ENCODE measurements around the gene NKAIN2. TPM values are rescaled to one million over a fixed set of nuclear protein-coding genes. Genes with fewer than 3 reads are reported as not detected.

The NKAIN2 gene
- total RNA-seq, 8 experiments from 2014 or later: 0.51 to 31.8 (median 10.1) TPM

- ATAC-seq (replicated peaks in 6 of 8): peak in 1 of 8 experiments; percentile 23
- 67 to 100% (median 100%) methylated on average over 1 of the region's 1 CpG; no CpG with 5 or more reads in 5 of the 10 experiments for WGBS, 10 experiments
- Histone ChIP-seq H3K4me3 (no peak overlapping the region), H3K27ac (no peak overlapping the region), H3K4me1 (replicated peaks in 1 of 2) (peaks cover 19 to 21% of the 10 kb centered on the region in 2 donors)
- in situ Hi-C loops (cut with MboI; ENCODE audit: low pct_unique_long_range_greater_than_20kb in 2 of 9, low sequenced_read_pairs in 9 of 9, unreplicated experiment in 9 of 9): no loop called here
Observed at GRCh38 chr6:124659427-124659826, 855.8 kb downstream of the NKAIN2 start.

- peaks cover 19 to 21% of the 10 kb centered on the region in 2 donors for H3K4me1 ChIP-seq (replicated peaks in 1 of 2)
- no peak overlapping the region for H3K4me3 ChIP-seq
- no peak overlapping the region for H3K27ac ChIP-seq
- peak in 2 of 8 experiments; percentile 35 to 50 for ATAC-seq (replicated peaks in 6 of 8)
- 0 to 100% (median 38%) methylated on average over 1 to 2 of the region's 2 CpGs; no CpG with 5 or more reads in 1 of the 10 experiments for WGBS, 10 experiments
- in situ Hi-C loops (cut with MboI; ENCODE audit: low pct_unique_long_range_greater_than_20kb in 2 of 9, low sequenced_read_pairs in 9 of 9, unreplicated experiment in 9 of 9): no loop called here
Observed at GRCh38 chr6:124660185-124660584, 856.5 kb downstream of the NKAIN2 start.

GRCh38 chr6:124661097-124661661 is 857.5 kb downstream of the NKAIN2 start:
- in situ Hi-C loops (cut with MboI; ENCODE audit: low pct_unique_long_range_greater_than_20kb in 2 of 9, low sequenced_read_pairs in 9 of 9, unreplicated experiment in 9 of 9): no loop called here
- H3K4me3 ChIP-seq: no peak overlapping the region
- H3K27ac ChIP-seq: no peak overlapping the region
- WGBS, 10 experiments: 0 to 35% (median 5%) methylated on average over 1 to 5 of the region's 5 CpGs; no CpG with 5 or more reads in 1 of the 10 experiments
- peaks cover 19 to 21% of the 10 kb centered on the region in 2 donors for H3K4me1 ChIP-seq (replicated peaks in 1 of 2)
- peak in 4 of 8 experiments; percentile 25 to 71 (median 54) for ATAC-seq (replicated peaks in 6 of 8)

GRCh38 chr6:124668028-124668427 is 864.4 kb downstream of the NKAIN2 start:
- WGBS, 10 experiments: 0 to 93% (median 86%) methylated on average over 3 to 5 of the region's 5 CpGs
- H3K4me3 ChIP-seq: no peak overlapping the region
- in situ Hi-C loops (cut with MboI; ENCODE audit: low pct_unique_long_range_greater_than_20kb in 2 of 9, low sequenced_read_pairs in 9 of 9, unreplicated experiment in 9 of 9): no loop called here
- no peak for ATAC-seq (replicated peaks in 6 of 8)
- peaks cover 0 to 12% of the 10 kb centered on the region in 2 donors for H3K4me1 ChIP-seq (replicated peaks in 1 of 2)
- no peak overlapping the region for H3K27ac ChIP-seq

- peaks cover 0 to 12% of the 10 kb centered on the region in 2 donors for H3K4me1 ChIP-seq (replicated peaks in 1 of 2)
- in situ Hi-C loops (cut with MboI; ENCODE audit: low pct_unique_long_range_greater_than_20kb in 2 of 9, low sequenced_read_pairs in 9 of 9, unreplicated experiment in 9 of 9): no loop called here
- H3K27ac ChIP-seq: no peak overlapping the region
- 10 to 100% (median 83%) methylated on average over 2 to 4 of the region's 4 CpGs for WGBS, 10 experiments
- ATAC-seq (replicated peaks in 6 of 8): no peak
- H3K4me3 ChIP-seq: no peak overlapping the region
Observed at GRCh38 chr6:124669713-124670480, 866.2 kb downstream of the NKAIN2 start.

- no peak for ATAC-seq (replicated peaks in 6 of 8)
- Histone ChIP-seq H3K4me1 (replicated peaks in 1 of 2) (peaks cover 0 to 12% of the 10 kb centered on the region in 2 donors), H3K27ac (no peak overlapping the region), H3K4me3 (no peak overlapping the region)
- in situ Hi-C loops (cut with MboI; ENCODE audit: low pct_unique_long_range_greater_than_20kb in 2 of 9, low sequenced_read_pairs in 9 of 9, unreplicated experiment in 9 of 9): no loop called here
- 0 to 100% (median 82%) methylated on average over 1 to 3 of the region's 3 CpGs; no CpG with 5 or more reads in 1 of the 10 experiments for WGBS, 10 experiments
Observed at GRCh38 chr6:124670801-124671200, 867.1 kb downstream of the NKAIN2 start.

GRCh38 chr6:124671324-124671723 is 867.7 kb downstream of the NKAIN2 start:
- H3K4me1 ChIP-seq (replicated peaks in 1 of 2): peaks cover 0 to 12% of the 10 kb centered on the region in 2 donors
- H3K27ac ChIP-seq: no peak overlapping the region
- no peak for ATAC-seq (replicated peaks in 6 of 8)
- in situ Hi-C loops (cut with MboI; ENCODE audit: low pct_unique_long_range_greater_than_20kb in 2 of 9, low sequenced_read_pairs in 9 of 9, unreplicated experiment in 9 of 9): no loop called here
- H3K4me3 ChIP-seq: no peak overlapping the region

- no peak for ATAC-seq (replicated peaks in 6 of 8)
- 0 to 100% (median 80%) methylated on average over 1 of the region's 1 CpG; no CpG with 5 or more reads in 3 of the 10 experiments for WGBS, 10 experiments
- no peak overlapping the region for H3K4me3 ChIP-seq
- peaks cover 0 to 12% of the 10 kb centered on the region in 2 donors for H3K4me1 ChIP-seq (replicated peaks in 1 of 2)
- H3K27ac ChIP-seq: no peak overlapping the region
- in situ Hi-C loops (cut with MboI; ENCODE audit: low pct_unique_long_range_greater_than_20kb in 2 of 9, low sequenced_read_pairs in 9 of 9, unreplicated experiment in 9 of 9): no loop called here
Observed at GRCh38 chr6:124674042-124674441, 870.4 kb downstream of the NKAIN2 start.

- no peak overlapping the region for H3K4me3 ChIP-seq
- no peak for ATAC-seq (replicated peaks in 6 of 8)
- 22 to 98% (median 81%) methylated on average over 3 of the region's 3 CpGs; no CpG with 5 or more reads in 1 of the 10 experiments for WGBS, 10 experiments
- peaks cover 0 to 6% of the 10 kb centered on the region in 2 donors for H3K4me1 ChIP-seq (replicated peaks in 1 of 2)
- in situ Hi-C loops (cut with MboI; ENCODE audit: low pct_unique_long_range_greater_than_20kb in 2 of 9, low sequenced_read_pairs in 9 of 9, unreplicated experiment in 9 of 9): no loop called here
- no peak overlapping the region for H3K27ac ChIP-seq
Observed at GRCh38 chr6:124676033-124676432, 872.4 kb downstream of the NKAIN2 start.

GRCh38 chr6:124677874-124678273 is 874.2 kb downstream of the NKAIN2 start:
- Histone ChIP-seq H3K27ac (no peak overlapping the region), H3K4me3 (no peak overlapping the region), H3K4me1 (replicated peaks in 1 of 2) (no peaks in the 10 kb centered on the region)
- WGBS, 10 experiments: 25 to 83% (median 67%) methylated on average over 1 of the region's 1 CpG; no CpG with 5 or more reads in 4 of the 10 experiments
- ATAC-seq (replicated peaks in 6 of 8): no peak
- in situ Hi-C loops (cut with MboI; ENCODE audit: low pct_unique_long_range_greater_than_20kb in 2 of 9, low sequenced_read_pairs in 9 of 9, unreplicated experiment in 9 of 9): no loop called here

- no peak overlapping the region for H3K4me3 ChIP-seq
- no peak for ATAC-seq (replicated peaks in 6 of 8)
Observed at GRCh38 chr6:124679387-124679786, 875.7 kb downstream of the NKAIN2 start.

GRCh38 chr6:124682751-124683150 is 879.1 kb downstream of the NKAIN2 start:
- WGBS, 10 experiments: 10 to 96% (median 89%) methylated on average over 2 to 6 of the region's 6 CpGs; no CpG with 5 or more reads in 1 of the 10 experiments
- in situ Hi-C loops (cut with MboI; ENCODE audit: low pct_unique_long_range_greater_than_20kb in 2 of 9, low sequenced_read_pairs in 9 of 9, unreplicated experiment in 9 of 9): no loop called here

More at GRCh38 chr6:124679387-124679786, 875.7 kb downstream of the NKAIN2 start:
- no peak overlapping the region for H3K27ac ChIP-seq
- in situ Hi-C loops (cut with MboI; ENCODE audit: low pct_unique_long_range_greater_than_20kb in 2 of 9, low sequenced_read_pairs in 9 of 9, unreplicated experiment in 9 of 9): no loop called here
- 0 to 100% (median 75%) methylated on average over 1 to 2 of the region's 2 CpGs; no CpG with 5 or more reads in 1 of the 10 experiments for WGBS, 10 experiments
- no peaks in the 10 kb centered on the region for H3K4me1 ChIP-seq (replicated peaks in 1 of 2)

GRCh38 chr6:124683507-124683906 is 879.8 kb downstream of the NKAIN2 start:
- Histone ChIP-seq H3K27ac (no peak overlapping the region), H3K4me1 (replicated peaks in 1 of 2) (no peaks in the 10 kb centered on the region), H3K4me3 (no peak overlapping the region)
- peak in 5 of 8 experiments; percentile 51 to 99 (median 84) for ATAC-seq (replicated peaks in 6 of 8)
- WGBS, 10 experiments: 0 to 80% (median 63%) methylated on average over 1 of the region's 4 CpGs; no CpG with 5 or more reads in 4 of the 10 experiments
- in situ Hi-C loops (cut with MboI; ENCODE audit: low pct_unique_long_range_greater_than_20kb in 2 of 9, low sequenced_read_pairs in 9 of 9, unreplicated experiment in 9 of 9): no loop called here

More at GRCh38 chr6:124682751-124683150, 879.1 kb downstream of the NKAIN2 start:
- Histone ChIP-seq H3K4me3 (no peak overlapping the region), H3K4me1 (replicated peaks in 1 of 2) (no peaks in the 10 kb centered on the region), H3K27ac (no peak overlapping the region)
- ATAC-seq (replicated peaks in 6 of 8): no peak

All from motor neuron (in vitro differentiated cells).